ENCODE data around the gene BIRC3. TPM values are rescaled to one million over a fixed set of nuclear protein-coding genes. Genes with fewer than 3 reads are reported as not detected.

The BIRC3 gene
- total RNA-seq, 4 donors from 2014 or later = 3.4 to 30.2 (median 9.1) TPM

GRCh38 chr11:102341844-102342318 is 24.6 kb downstream of the BIRC3 start:
- no peak for TF ChIP-seq CTCF (IDR thresholded peaks at IDR 0.05)
- DNase-seq (ENCODE audit: low spot score) = peak; percentile 75
- peak; percentile 66 for ATAC-seq (ENCODE audit: low FRiP score)

- ATAC-seq (ENCODE audit: low FRiP score) (no peak), DNase-seq (ENCODE audit: low spot score) (no peak)
- TF ChIP-seq CTCF (IDR thresholded peaks at IDR 0.05) = no peak
Observed at GRCh38 chr11:102343809-102344208, 26.5 kb downstream of the BIRC3 start.

- TF ChIP-seq CTCF (IDR thresholded peaks at IDR 0.05) = no peak
- no peak for DNase-seq (ENCODE audit: low spot score)
- no peak for ATAC-seq (ENCODE audit: low FRiP score)
Observed at GRCh38 chr11:102345904-102346303, 28.6 kb downstream of the BIRC3 start.

GRCh38 chr11:102346456-102346747 is 29.1 kb downstream of the BIRC3 start:
- ATAC-seq (ENCODE audit: low FRiP score) (no peak), DNase-seq (ENCODE audit: low spot score) (no peak)
- TF ChIP-seq CTCF (IDR thresholded peaks at IDR 0.05) = no peak

GRCh38 chr11:102346748-102347461 is 29.6 kb downstream of the BIRC3 start, which contains the start of gene BIRC2:
TSS of gene BIRC2 (plus strand) at chr11:102347214. CDS start at chr11:102349855, 2,641 bp downstream.
- DNase-seq (ENCODE audit: low spot score) (peak; percentile 94), ATAC-seq (ENCODE audit: low FRiP score) (peak; percentile 97)
- TF ChIP-seq CTCF (IDR thresholded peaks at IDR 0.05) = no peak

GRCh38 chr11:102347462-102348370 is 30.4 kb downstream of the BIRC3 start:
- DNase-seq (ENCODE audit: low spot score) = no peak
- no peak for TF ChIP-seq CTCF (IDR thresholded peaks at IDR 0.05)
- ATAC-seq (ENCODE audit: low FRiP score) = no peak

All from omental fat pad (tissue), 4 donors.